Measurements from ENCODE around the gene CTNND2.

CTNND2 gene

DNA sequence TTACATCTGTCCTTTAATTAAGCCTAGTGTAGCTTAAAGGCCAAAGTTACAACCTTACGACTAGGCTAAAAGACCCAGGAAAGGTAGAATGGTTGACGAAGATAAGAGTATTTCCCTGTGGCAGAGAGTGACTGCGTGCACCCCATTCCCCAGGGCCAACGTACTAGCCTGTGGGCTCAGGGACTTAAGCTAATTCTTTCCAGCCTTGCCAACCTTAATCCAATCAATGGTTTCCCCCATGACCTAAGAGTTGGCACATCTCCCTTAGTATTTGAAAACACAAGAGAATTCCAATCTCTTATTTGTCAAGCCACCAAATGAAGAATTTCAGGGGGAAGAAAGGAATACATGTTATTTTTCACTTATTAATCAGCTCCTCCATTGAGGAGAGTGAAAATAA is 16.0 kb downstream of the CTNND2 start:
- Histone ChIP-seq H2BK15ac (ENCODE audit: low read depth, poor library complexity, severe bottlenecking) (no peak overlapping the region), H2BK120ac (ENCODE audit: low read depth, low read length) (no peak overlapping the region), H2BK5ac (ENCODE audit: low read depth, low read length, poor library complexity, severe bottlenecking) (no peak overlapping the region), H3K9ac (ENCODE audit: low read length) (no peak overlapping the region), H3K27ac (ENCODE audit: low read length, poor library complexity, severe bottlenecking) (no peak overlapping the region), H3K79me1 (replicated peaks; ENCODE audit: low read length, poor library complexity, severe bottlenecking) (no peaks in the 10 kb centered on the region), H3K4me1 (ENCODE audit: control insufficient read depth, insufficient read depth, low read depth, low read length) (no peaks in the 10 kb centered on the region), H3K14ac (ENCODE audit: low read length in 2 of 2) (no peak overlapping the region), H4K91ac (ENCODE audit: low read length) (no peak overlapping the region), H2AFZ (ENCODE audit: low read depth, low read length) (no peak overlapping the region), H3K23ac (ENCODE audit: low read length in 2 of 2) (no peak overlapping the region), H3K36me3 (ENCODE audit: control insufficient read depth in 1 of 2, insufficient read depth in 2 of 2, low read depth in 1 of 2, low read length in 2 of 2) (no peaks in the 10 kb centered on the region), H3K18ac (ENCODE audit: low read depth in 1 of 2, low read length in 2 of 2) (no peak overlapping the region), H3K4me2 (ENCODE audit: low read length, poor library complexity, severe bottlenecking) (no peak overlapping the region), H3K4ac (ENCODE audit: low read depth in 1 of 2, low read length in 2 of 2) (no peak overlapping the region), H3K27me3 (ENCODE audit: control insufficient read depth in 1 of 2, insufficient read depth in 1 of 2, low read length in 2 of 2) (no peaks in the 10 kb centered on the region), H2BK12ac (ENCODE audit: low read length in 2 of 2) (no peak overlapping the region), H4K8ac (ENCODE audit: low read length) (no peak overlapping the region), H2AK5ac (ENCODE audit: low read length, severe bottlenecking) (no peak overlapping the region), H3K4me3 (ENCODE audit: insufficient read depth in 1 of 2, low read depth in 1 of 2, low read length in 2 of 2) (no peak overlapping the region), H3K9me3 (ENCODE audit: control insufficient read depth, low read length) (no peaks in the 10 kb centered on the region)
- WGBS = 81% methylated on average over 4 of the region's 4 CpGs
- DNase-seq = no peak

DNA sequence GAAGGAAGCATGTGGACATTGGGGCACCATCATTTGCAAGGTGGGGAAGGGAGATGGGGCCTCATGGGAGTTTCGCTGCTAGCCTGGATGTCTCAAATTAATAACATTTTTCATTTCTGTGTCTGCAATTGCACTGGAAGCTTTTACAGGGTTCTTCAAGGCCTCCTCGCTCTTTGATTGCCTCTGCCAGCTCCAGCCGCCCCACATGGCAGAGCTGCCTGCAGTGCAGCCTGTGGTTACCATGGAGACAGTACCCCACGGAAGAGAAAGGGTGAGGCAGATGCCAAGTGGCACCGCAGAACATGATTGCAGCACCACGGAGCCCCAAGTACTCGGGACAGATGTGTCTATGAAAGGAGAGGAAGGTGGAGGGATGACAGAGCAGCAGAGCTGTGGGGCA is 25.4 kb downstream of the CTNND2 start:
- Histone ChIP-seq H4K8ac (ENCODE audit: low read length) (no peak overlapping the region), H3K9ac (ENCODE audit: low read length) (no peak overlapping the region), H3K27me3 (ENCODE audit: control insufficient read depth in 1 of 2, insufficient read depth in 1 of 2, low read length in 2 of 2) (no peaks in the 10 kb centered on the region), H3K4me1 (ENCODE audit: control insufficient read depth, insufficient read depth, low read depth, low read length) (no peaks in the 10 kb centered on the region), H3K4me3 (ENCODE audit: insufficient read depth in 1 of 2, low read depth in 1 of 2, low read length in 2 of 2) (no peak overlapping the region), H2AK5ac (ENCODE audit: low read length, severe bottlenecking) (no peak overlapping the region), H3K4me2 (ENCODE audit: low read length, poor library complexity, severe bottlenecking) (no peak overlapping the region), H2AFZ (ENCODE audit: low read depth, low read length) (no peak overlapping the region), H2BK120ac (ENCODE audit: low read depth, low read length) (no peak overlapping the region), H3K4ac (ENCODE audit: low read depth in 1 of 2, low read length in 2 of 2) (no peak overlapping the region), H3K18ac (ENCODE audit: low read depth in 1 of 2, low read length in 2 of 2) (no peak overlapping the region), H3K36me3 (ENCODE audit: control insufficient read depth in 1 of 2, insufficient read depth in 2 of 2, low read depth in 1 of 2, low read length in 2 of 2) (no peaks in the 10 kb centered on the region), H3K27ac (ENCODE audit: low read length, poor library complexity, severe bottlenecking) (no peak overlapping the region), H2BK12ac (ENCODE audit: low read length in 2 of 2) (no peak overlapping the region), H2BK15ac (ENCODE audit: low read depth, poor library complexity, severe bottlenecking) (no peak overlapping the region), H3K9me3 (ENCODE audit: control insufficient read depth, low read length) (no peaks in the 10 kb centered on the region), H3K23ac (ENCODE audit: low read length in 2 of 2) (no peak overlapping the region), H2BK5ac (ENCODE audit: low read depth, low read length, poor library complexity, severe bottlenecking) (no peak overlapping the region), H3K79me1 (replicated peaks; ENCODE audit: low read length, poor library complexity, severe bottlenecking) (no peaks in the 10 kb centered on the region), H4K91ac (ENCODE audit: low read length) (no peak overlapping the region), H3K14ac (ENCODE audit: low read length in 2 of 2) (no peak overlapping the region)
- DNase-seq = no peak
- WGBS = 62% methylated on average over 7 of the region's 7 CpGs

DNA sequence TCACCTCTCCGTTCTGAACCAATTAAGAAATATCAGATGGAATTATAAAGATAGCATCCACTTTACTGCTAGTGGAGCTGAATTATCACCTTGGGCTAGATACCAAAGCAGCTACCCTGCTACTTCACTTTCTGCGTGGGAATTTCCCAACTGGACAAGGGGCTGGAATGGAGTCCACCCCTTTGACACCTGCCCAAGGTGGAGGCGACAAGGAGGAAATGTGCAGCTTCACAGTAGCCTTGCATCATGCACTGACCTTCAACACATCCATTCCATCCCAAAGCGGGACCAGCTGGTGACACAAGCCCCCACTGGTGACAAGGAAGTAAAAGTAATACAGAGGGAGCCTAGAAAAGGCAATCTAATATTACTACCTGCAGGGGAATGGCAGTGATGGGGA is 30.7 kb downstream of the CTNND2 start:
- no peak overlapping the region for H2AK5ac ChIP-seq (ENCODE audit: low read length, severe bottlenecking)
- no peak for DNase-seq
- H2BK15ac ChIP-seq (ENCODE audit: low read depth, poor library complexity, severe bottlenecking) = no peak overlapping the region
- H2BK5ac ChIP-seq (ENCODE audit: low read depth, low read length, poor library complexity, severe bottlenecking) = no peak overlapping the region
- no peaks in the 10 kb centered on the region for H3K79me1 ChIP-seq (replicated peaks; ENCODE audit: low read length, poor library complexity, severe bottlenecking)
- H3K9me3 ChIP-seq (ENCODE audit: control insufficient read depth, low read length) = no peaks in the 10 kb centered on the region
- no peaks in the 10 kb centered on the region for H3K4me1 ChIP-seq (ENCODE audit: control insufficient read depth, insufficient read depth, low read depth, low read length)
- no peak overlapping the region for H4K8ac ChIP-seq (ENCODE audit: low read length)
- no peak overlapping the region for H3K4me2 ChIP-seq (ENCODE audit: low read length, poor library complexity, severe bottlenecking)
- H3K14ac ChIP-seq (ENCODE audit: low read length in 2 of 2) = no peak overlapping the region
- H3K27ac ChIP-seq (ENCODE audit: low read length, poor library complexity, severe bottlenecking) = no peak overlapping the region
- no peaks in the 10 kb centered on the region for H3K27me3 ChIP-seq (ENCODE audit: control insufficient read depth in 1 of 2, insufficient read depth in 1 of 2, low read length in 2 of 2)
- H3K4ac ChIP-seq (ENCODE audit: low read depth in 1 of 2, low read length in 2 of 2) = no peak overlapping the region
- H3K4me3 ChIP-seq (ENCODE audit: insufficient read depth in 1 of 2, low read depth in 1 of 2, low read length in 2 of 2) = no peak overlapping the region
- no peak overlapping the region for H2BK120ac ChIP-seq (ENCODE audit: low read depth, low read length)
- H2AFZ ChIP-seq (ENCODE audit: low read depth, low read length) = no peak overlapping the region
- 67% methylated on average over 2 of the region's 4 CpGs for WGBS
- H3K36me3 ChIP-seq (ENCODE audit: control insufficient read depth in 1 of 2, insufficient read depth in 2 of 2, low read depth in 1 of 2, low read length in 2 of 2) = no peaks in the 10 kb centered on the region
- H4K91ac ChIP-seq (ENCODE audit: low read length) = no peak overlapping the region
- H3K18ac ChIP-seq (ENCODE audit: low read depth in 1 of 2, low read length in 2 of 2) = no peak overlapping the region
- no peak overlapping the region for H3K23ac ChIP-seq (ENCODE audit: low read length in 2 of 2)
- H2BK12ac ChIP-seq (ENCODE audit: low read length in 2 of 2) = no peak overlapping the region
- H3K9ac ChIP-seq (ENCODE audit: low read length) = no peak overlapping the region

DNA sequence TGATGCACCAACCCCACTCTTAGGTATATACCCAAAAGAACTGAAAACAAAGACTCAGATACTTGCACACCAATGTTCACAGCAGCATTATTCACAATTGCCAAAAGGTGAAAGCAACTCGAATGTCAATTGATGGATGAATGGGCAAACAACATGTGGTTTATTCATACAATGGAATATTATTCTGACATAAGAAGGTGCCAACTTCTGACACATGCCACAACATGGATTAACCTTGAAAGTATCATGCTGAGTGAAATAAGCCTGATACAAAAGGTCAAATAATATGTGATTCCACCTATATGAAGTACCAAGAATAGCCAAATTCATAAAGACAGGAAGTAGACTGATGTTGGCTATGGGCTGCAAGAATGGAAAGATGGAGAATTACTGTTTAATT is 35.0 kb downstream of the CTNND2 start:
- Histone ChIP-seq H3K4me2 (ENCODE audit: low read length, poor library complexity, severe bottlenecking) (no peak overlapping the region), H3K9ac (ENCODE audit: low read length) (no peak overlapping the region), H3K4me3 (ENCODE audit: insufficient read depth in 1 of 2, low read depth in 1 of 2, low read length in 2 of 2) (no peak overlapping the region), H4K8ac (ENCODE audit: low read length) (no peak overlapping the region), H3K27me3 (ENCODE audit: control insufficient read depth in 1 of 2, insufficient read depth in 1 of 2, low read length in 2 of 2) (no peaks in the 10 kb centered on the region), H2BK120ac (ENCODE audit: low read depth, low read length) (no peak overlapping the region), H2BK15ac (ENCODE audit: low read depth, poor library complexity, severe bottlenecking) (no peak overlapping the region), H4K91ac (ENCODE audit: low read length) (no peak overlapping the region), H3K14ac (ENCODE audit: low read length in 2 of 2) (no peak overlapping the region), H2BK5ac (ENCODE audit: low read depth, low read length, poor library complexity, severe bottlenecking) (no peak overlapping the region), H3K4me1 (ENCODE audit: control insufficient read depth, insufficient read depth, low read depth, low read length) (no peaks in the 10 kb centered on the region), H3K9me3 (ENCODE audit: control insufficient read depth, low read length) (no peaks in the 10 kb centered on the region), H3K23ac (ENCODE audit: low read length in 2 of 2) (no peak overlapping the region), H3K36me3 (ENCODE audit: control insufficient read depth in 1 of 2, insufficient read depth in 2 of 2, low read depth in 1 of 2, low read length in 2 of 2) (no peaks in the 10 kb centered on the region), H3K79me1 (replicated peaks; ENCODE audit: low read length, poor library complexity, severe bottlenecking) (no peaks in the 10 kb centered on the region), H2AFZ (ENCODE audit: low read depth, low read length) (no peak overlapping the region), H2AK5ac (ENCODE audit: low read length, severe bottlenecking) (no peak overlapping the region), H3K4ac (ENCODE audit: low read depth in 1 of 2, low read length in 2 of 2) (no peak overlapping the region), H3K18ac (ENCODE audit: low read depth in 1 of 2, low read length in 2 of 2) (no peak overlapping the region), H2BK12ac (ENCODE audit: low read length in 2 of 2) (no peak overlapping the region), H3K27ac (ENCODE audit: low read length, poor library complexity, severe bottlenecking) (no peak overlapping the region)
- WGBS = no CpG with 5 or more reads among the region's 1 CpG
- no peak for DNase-seq
